HL-60/S4 treated with phorbol 12-myristate 13-acetate at 8.2 ng/mL for 4 days and 3 days (cell line): ENCODE data around the gene GOLGA6L7.
"Not testable (repeated sequence)": the region's sequence is repeated elsewhere in the genome, so short reads cannot be mapped to it uniquely, and the experiment has no call there.

Experiments used
- in situ Hi-C: fragments of 300-500 bp; cut with MboI; formaldehyde crosslinking; loops from 2 replicates; pipeline ENCODE4 v1.15.0; 2022; ENCODE audit warnings: low sequenced_read_pairs

The GOLGA6L7 gene

GRCh38 chr15:28884151-28884940 lies 35.9 kb upstream of the GOLGA6L7 start:
- in situ Hi-C loops: no loop called here

- in situ Hi-C loops: no loop called here
Observed at GRCh38 chr15:28881600-28881999, 33.2 kb upstream of the GOLGA6L7 start.

DNA sequence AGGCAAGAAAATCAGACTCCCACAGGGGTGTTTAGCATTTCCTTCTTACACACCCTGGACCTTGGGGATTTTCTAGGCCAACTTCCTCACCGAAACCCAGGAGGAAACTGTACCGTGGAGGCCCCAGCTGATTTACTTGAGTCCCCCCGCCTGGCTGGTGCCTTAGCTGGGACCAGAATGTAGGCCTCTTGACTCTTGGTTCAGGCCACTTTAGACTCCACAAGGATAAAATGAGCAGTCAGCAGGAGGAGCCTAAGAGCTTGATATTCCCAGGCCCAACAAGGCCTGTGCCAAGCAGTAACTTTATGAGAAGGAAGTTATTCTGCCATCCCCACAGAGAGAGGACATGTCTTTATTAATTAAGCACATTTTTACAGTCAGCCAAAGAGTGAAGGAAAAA lies 32.7 kb upstream of the GOLGA6L7 start:
- in situ Hi-C loops: no loop called here

GRCh38 chr15:28880680-28881079 lies 32.2 kb upstream of the GOLGA6L7 start:
- in situ Hi-C loops: no loop called here

DNA sequence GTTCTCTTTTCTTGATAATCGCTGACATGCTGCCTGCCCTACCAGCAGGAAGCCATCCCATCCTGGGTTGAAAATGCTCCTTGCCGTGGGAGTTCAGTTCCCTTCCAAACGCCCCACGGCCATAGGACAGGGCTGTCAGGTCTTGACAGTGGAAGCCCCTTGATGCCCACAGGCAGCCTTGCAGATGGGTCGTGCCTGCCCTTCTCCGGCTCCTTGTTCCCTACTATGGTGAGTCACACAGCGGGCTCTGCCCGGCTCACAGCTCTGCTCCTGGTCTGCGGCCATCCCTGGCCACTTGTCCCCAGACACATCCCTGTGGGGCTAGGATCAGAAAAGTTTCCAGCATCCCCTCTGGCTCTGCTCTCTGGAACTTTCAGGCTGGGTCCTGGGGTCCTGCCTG lies 31.1 kb upstream of the GOLGA6L7 start:
- in situ Hi-C loops: no loop called here

DNA sequence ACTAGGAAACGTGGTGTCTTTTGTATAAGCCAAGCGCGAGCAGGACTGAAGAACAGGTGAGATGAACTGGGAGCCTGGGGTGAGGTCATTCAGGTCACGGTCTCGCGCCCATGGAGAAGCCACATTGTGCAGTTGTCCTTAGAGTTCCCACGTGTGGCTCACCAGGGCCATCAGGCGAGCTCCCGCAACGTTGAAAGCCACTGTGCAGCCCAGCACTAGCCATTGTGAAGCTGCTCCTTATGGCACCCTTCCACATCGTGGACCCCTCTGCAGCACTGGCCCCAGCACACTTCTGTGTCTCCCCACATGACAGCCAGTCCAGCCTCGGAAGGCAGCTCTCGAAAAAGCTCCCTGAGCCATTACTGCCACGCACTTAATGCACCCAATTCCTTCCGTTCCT lies 29.8 kb upstream of the GOLGA6L7 start:
- in situ Hi-C loops: no loop called here

DNA sequence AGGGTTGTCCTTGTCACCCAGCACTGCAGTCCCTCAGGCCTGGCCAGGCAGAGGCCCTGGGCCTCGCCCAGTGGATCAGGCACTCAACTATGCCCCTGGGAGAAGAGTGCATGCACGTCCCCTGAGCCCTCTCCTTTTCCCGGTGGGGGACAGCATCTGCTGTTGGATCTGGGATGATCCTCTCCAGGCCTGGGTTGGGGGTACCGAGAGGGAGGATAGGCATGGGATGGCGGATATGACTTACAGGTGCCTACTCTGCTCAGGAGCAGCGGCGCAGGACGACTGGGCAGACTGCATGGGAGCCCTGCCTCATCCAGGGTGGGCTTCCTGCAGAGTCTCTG lies 28.4 kb upstream of the GOLGA6L7 start:
- in situ Hi-C loops: no loop called here

GRCh38 chr15:28876131-28876844 lies 27.8 kb upstream of the GOLGA6L7 start:
- in situ Hi-C loops: no loop called here

- in situ Hi-C loops: no loop called here
Observed at GRCh38 chr15:28875461-28876000, 27.1 kb upstream of the GOLGA6L7 start.

DNA sequence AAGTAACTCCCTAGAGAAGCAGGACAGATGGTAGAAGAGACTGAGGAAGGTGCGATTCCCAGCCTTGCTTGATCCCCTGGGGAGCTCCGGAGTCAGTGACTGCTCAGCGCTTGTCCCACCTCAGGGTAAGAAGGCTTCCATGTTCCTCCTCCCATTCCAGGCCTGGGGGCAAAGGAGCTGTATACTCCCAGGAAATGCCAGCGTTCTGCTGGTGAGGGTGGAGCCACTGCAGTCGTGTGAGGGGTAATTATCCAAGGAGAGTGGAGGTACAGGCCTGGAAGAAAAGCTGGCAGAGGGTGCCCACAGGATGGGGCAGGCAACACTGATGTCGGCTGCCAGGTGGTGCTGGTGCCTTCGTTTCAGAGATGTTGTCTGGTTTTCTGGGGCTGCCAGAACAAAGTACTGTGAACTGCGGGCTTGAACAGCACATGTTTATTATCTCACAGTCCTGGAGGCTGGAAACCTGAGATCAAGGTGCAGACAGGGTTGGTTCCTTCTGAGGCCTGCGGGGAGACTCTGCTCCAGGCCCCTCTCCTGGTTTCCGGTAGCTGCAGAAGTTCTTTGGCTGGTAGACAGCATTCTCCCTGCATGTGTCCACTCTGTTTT lies 25.2 kb upstream of the GOLGA6L7 start:
- in situ Hi-C loops: no loop called here

DNA sequence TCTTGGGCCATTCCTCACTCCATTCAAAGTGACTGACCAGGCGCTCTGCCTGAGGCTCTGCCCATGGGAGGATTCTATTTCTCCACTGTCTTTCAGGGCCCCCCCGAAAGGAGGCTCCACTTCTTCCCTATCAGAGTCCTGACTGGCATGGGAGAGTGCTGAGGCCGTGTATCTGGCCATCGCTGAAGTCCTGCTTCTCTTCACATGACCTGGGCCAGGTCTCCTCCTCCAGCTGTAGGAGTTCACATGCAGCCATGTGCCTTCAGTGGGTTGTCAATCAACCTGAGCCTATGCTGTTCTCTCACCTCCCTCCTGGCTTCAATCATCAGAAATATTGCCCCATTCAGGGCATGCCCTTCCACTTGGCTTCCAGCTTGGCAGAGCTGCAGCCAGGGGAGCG lies 24.6 kb upstream of the GOLGA6L7 start:
- in situ Hi-C loops: no loop called here

DNA sequence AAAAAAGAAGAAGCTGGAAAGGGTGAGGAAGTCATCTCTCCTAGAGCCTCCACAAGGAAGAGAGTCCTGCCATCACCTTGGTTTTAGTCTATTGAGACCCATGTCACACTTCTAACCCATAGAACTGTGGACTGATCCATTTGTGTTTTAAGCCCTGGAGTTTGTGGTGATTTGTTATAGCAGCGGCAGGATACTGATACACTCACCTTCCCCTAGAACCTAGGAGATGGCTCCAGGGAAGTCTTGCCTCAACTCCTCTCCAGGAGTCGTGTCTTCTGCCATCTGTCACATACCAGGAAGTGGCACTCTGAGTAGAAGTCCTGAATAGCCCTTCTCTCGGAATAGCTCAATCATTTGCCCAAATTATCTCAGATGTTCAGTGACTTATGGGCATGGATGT lies 22.7 kb upstream of the GOLGA6L7 start:
- in situ Hi-C loops: no loop called here

DNA sequence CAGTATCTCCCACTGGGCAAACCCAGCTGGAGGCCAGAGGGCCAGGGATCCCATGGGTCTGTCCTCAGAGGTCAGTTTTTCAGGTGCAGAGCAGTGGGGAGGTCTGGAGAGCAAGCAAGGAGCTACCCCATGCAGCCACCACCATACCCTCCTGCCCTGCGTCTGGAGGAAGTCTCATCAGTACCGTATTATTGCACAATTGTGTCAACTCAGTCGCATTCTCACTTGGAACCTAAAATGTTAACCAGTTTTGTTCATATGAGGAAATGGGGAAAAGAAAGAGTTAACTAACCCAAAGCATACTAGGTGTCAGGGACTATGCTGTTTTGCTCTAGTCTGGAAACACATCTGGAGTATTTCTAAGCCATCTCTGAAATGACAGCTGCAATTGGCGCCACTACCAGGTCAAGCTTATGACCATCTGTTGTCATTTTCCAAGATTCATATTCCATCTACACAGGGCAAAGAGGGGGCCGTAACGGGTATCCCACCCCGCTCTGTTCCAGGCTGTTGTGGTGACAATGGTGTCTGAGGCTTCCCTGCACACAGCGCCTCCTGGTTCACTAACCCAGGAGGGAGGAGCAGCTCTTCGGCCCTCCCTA lies 20.4 kb upstream of the GOLGA6L7 start:
- in situ Hi-C loops: no loop called here

DNA sequence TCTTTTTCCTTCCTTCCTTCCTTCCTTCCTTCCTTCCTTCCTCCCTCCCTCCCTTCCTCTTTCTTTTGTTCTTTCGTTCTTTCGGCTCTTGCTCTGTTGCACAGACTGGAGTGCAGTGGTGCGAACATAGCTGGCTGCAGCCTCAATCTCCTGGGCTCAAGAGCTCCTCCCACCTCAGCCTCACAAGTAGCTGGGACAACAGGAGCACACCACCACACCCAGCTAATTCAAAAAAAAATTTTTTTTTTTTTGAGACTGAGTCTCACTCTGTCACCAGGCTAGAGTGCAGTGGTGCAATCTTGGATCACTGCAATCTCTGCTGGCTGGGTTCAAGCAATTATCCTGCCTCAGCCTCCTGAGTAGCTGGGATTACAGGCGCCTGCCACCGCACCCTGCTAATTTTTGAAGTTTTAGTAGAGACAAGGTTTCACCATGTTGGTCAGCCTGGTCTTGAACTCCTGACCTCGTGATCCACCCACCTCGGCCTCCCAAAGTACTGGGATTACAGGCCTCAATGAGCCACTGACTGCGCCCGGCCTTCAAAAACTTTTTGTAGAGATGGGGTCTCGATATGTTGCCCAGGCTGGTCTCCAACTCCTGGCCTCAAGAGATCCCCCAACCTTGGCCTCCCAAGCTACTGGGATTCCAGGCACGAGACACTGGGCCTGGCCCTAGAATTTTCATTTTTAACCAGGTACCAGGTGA lies 13.3 kb upstream of the GOLGA6L7 start:
- in situ Hi-C loops: not testable (repeated sequence)

GRCh38 chr15:28861031-28861534 lies 12.6 kb upstream of the GOLGA6L7 start:
- in situ Hi-C loops: no loop called here

DNA sequence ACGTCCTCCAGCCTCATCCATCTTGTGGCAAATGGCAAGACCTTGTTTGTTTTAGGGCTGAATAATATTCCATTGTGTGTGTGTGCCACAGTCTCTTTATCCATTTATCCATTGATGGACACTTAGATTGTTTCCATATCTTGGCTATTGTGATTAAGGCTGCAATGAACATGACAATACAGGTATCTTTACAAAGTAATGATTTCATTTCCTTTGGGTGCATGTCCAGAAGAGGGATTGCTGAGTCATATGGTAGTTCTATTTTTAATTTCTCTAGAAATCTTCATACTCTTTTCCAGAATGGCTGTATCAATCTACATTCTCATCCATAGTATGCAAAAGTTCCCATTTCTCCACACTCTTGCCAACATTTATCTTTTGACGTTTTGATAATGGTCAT lies 6.1 kb upstream of the GOLGA6L7 start:
- in situ Hi-C loops: not testable (repeated sequence)

DNA sequence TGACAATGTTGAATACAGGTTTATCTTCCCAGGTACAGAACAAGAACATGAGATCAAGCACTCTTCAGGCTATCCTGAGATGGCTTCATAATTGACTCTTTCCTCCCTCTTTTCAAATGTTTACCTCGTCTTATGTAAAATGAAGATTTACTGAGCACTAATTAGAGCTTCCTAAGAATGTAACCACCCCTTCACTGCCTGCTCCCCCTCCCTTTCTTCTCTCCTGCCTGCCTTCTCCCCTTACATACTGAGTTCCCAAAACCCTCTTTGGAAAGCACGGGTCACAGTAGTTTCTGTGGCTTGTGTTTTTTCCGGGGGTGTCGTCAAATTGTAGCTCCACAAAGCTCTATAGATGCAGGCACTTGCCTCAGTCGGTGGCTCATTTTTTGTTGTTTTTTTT lies 5.2 kb upstream of the GOLGA6L7 start:
- in situ Hi-C loops: not testable (repeated sequence)

GRCh38 chr15:28849766-28850165 lies 1.3 kb upstream of the GOLGA6L7 start:
- in situ Hi-C loops: not testable (repeated sequence)

DNA sequence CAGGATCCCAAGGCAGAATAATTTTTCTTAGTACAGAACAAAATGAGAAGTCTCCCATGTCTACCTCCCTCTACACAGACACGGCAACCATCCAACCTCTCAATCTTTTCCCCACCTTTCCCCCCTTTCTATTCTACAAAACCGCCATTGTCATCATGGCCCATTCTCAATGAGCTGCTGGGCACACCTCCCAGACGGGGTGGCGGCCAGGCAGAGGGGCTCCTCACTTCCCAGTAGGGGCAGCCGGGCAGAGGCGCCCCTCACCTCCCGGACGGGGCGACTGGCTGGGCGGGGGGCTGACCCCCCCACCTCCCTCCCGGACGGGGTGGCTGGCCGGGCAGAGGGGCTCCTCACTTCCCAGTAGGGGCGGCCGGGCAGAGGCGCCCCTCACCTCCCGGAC lies 827 bp upstream of the GOLGA6L7 start:
- in situ Hi-C loops: not testable (repeated sequence)

- in situ Hi-C loops: not testable (repeated sequence)
Observed at GRCh38 chr15:28847959-28848358, 485 bp downstream of the GOLGA6L7 start.

DNA sequence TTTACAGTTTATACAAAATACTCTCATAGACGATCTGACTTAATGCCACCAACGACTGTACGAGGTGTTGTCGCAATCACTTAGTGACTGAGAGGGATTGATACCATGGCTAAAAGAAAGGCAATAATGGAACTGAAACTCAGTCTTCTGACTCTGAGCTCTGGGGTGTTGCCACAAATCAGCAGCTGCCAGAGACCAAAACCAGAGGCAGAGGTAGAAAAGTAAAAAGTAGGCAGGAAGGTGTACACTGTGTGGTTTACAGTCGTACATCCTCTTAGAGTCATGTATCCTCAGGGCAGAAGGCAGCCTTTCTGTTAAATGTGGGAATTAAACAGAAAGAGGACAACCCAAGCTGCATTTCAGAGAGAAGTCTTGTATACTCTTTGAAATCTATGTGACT lies 1.2 kb downstream of the GOLGA6L7 start:
- in situ Hi-C loops: not testable (repeated sequence)
